ENCODE measurements around the gene MSI2. TPM values are rescaled to one million over a fixed set of nuclear protein-coding genes. Genes with fewer than 3 reads are reported as not detected.

MSI2 gene
- polyA plus RNA-seq, 3 donors: 86.9 to 111 (median 91.4) TPM

DNA sequence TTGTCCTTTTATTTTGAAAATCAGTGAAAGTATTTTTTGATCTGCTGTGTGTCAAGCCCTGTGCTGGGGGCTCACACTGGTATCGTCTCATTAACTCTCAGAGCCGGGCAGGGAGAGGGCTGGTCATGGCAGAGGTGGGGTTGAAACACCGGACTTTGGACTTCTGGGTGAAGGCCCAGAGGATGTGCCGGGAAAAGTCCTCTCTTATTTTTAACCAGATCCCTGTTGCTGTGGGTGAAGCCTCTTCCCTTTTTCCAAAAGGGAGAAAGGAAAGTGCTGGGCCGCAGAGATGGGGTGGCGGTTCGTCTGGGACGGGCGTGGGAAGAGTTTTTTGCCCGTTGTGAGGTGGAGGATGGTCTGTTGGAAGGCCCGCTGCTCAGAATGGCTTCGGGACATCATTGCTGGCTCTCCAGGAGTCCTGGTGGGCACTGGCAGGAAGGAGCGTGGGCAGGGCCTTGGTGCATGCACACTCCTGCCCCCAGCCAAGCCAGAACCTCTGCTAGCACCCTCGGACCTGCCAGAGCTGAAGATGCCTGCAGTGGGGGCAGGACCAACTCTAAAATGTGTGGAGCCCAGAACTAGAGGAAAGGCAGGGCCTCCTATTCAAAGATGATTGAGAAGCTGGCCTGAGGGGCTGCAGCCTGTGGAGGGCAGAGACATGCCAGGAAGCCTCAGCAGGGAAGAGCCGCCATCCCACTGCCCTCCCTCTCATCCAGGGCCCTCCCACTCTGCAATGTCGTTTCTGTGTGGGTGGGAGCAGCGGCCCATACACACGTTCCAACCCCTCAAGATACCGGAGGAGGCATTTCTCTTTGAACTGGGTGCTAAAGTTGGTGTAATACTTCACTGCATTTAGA, 275.6 kb downstream of the MSI2 start:
- DNase-seq (ENCODE audit: extremely low read depth in 1 of 11, low read depth in 9 of 11, low spot score in 4 of 11): no peak

GRCh38 chr17:57532556-57532955, 276.2 kb downstream of the MSI2 start:
- DNase-seq (ENCODE audit: extremely low read depth in 1 of 11, low read depth in 9 of 11, low spot score in 4 of 11): no peak

- no peak for DNase-seq (ENCODE audit: extremely low read depth in 1 of 11, low read depth in 9 of 11, low spot score in 4 of 11)
Measured at GRCh38 chr17:57532966-57533365, 276.6 kb downstream of the MSI2 start.

DNA sequence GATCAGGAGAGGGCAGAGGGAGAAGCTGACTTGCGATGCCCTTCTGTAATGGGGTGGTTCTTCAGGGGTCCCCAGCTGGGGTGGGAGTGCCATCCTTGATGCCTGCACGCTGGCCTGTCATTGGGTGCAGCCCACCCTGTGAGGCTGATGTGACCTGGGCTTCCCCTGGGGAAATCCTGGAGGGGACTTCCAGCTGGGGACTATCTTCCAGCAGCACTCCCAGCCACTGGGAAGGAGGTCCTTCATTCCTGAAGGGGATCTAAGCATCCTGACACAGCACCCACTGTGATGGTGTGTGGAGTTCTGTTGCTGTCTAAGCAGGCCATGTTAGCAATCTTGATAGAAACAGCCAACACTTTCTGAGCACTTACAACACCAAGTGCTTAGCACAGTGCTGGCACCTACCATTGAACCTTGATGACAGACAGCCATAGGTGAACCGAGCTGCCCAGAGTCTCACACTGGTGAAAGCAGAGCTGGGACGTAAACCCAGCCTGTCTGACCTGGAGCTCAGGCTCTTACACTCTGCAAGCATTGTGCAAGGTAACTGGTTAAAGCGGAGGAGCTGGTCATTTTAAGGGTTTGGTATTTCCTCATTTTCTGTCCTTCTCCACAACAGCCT, 277.5 kb downstream of the MSI2 start:
- DNase-seq (ENCODE audit: extremely low read depth in 1 of 11, low read depth in 9 of 11, low spot score in 4 of 11): no peak

- no peak for DNase-seq (ENCODE audit: extremely low read depth in 1 of 11, low read depth in 9 of 11, low spot score in 4 of 11)
Measured at GRCh38 chr17:57534863-57535248, 278.5 kb downstream of the MSI2 start.

DNA sequence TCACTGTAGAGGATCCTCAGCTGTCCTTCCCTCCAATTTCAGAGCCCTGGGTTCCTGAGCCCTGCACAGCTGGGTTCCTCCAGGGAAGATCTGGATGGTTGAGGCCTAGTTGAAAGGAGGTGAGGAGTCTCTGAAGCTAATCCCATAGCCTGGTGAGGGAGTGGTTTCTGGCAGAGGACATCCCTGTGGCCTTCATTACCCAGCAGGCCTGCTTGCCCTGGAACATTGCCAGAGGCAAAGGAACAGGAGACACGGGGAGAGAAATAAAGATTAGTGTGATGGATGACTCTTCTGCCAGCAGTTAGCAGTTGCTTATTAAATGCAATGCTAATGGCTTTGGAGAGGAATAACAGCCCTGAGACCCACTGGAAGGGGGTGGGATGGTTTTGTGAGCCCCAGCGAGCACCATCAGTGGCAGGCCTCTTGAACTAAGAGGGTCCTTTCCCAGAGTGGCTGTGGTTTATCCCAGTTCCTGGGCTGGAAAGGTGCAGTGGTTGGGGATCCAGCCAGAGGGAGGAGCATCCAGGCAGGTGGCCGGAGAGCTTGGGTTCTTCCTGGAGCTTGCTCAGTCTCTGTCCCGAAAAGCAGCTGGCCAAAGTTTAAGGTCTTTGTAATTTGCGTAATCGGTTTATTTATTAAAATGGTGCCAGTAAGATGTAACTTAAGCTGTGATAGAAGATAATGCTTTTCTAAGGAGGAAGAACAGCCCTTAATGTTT, 279.1 kb downstream of the MSI2 start:
- DNase-seq (ENCODE audit: extremely low read depth in 1 of 11, low read depth in 9 of 11, low spot score in 4 of 11): no peak

DNA sequence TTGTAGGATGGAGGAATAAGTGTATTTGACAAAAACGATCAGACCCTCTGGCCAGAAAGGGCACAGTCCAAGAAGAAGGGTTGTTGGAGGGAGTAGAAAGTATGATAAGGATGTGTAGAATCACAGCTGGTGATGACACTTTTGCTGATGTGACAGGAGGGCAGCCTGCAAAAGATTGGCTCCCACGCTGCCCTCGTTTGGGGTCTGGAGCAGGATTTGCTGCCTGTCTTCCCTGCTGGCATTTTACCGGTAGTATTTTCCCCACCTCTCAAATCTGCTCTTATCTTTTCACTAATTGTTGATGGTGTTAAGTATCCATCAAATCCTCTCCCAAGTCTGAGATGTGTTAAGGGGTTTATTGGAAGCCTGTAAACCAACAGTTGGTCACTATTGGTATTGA, 280.0 kb downstream of the MSI2 start:
- no peak for DNase-seq (ENCODE audit: extremely low read depth in 1 of 11, low read depth in 9 of 11, low spot score in 4 of 11)

- DNase-seq (ENCODE audit: extremely low read depth in 1 of 11, low read depth in 9 of 11, low spot score in 4 of 11): no peak
Measured at GRCh38 chr17:57536789-57537523, 280.6 kb downstream of the MSI2 start.

DNA sequence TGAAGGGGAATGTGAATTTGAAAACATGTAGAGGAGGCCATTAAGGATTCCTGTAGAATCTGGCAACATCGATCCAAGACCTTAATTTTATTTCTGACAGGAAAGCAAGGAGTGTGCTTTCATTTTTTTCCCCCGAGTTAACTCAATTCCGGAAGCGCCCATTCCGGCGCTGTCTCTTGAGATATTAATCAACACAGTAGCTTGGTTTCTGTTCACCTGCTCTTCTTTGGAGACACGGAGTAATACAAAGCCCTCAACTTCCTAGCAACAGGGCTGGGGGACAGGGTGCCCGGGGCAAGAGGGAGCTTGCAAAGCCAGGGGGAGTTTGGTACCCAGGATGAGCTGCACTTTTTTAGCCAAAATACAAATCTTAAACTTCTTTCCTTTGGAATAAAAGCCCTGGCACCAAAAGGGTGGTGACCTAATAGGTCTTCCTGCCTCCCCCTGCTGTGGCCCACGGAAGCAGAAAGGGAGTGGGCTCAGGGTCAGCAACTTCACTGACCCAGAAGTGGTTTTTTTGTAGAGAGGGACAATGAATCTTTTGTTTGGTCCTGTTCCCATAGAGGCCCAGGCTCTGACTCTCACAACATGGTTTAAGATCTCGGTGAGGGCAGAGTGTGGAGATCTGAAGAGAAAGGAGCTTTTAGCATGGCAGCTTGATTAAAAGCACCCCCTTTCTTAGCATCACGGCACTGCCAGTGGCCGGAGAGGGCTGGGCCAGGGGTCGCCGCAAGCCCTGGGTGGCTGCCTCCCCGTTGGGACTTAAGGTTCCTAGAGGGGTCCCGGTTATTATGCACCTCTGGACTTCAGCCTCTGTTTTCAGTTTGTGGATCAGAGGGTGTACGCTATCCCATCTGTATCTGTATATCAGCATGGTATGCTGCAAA, 281.4 kb downstream of the MSI2 start:
- no peak for DNase-seq (ENCODE audit: extremely low read depth in 1 of 11, low read depth in 9 of 11, low spot score in 4 of 11)

GRCh38 chr17:57538736-57539456, 282.6 kb downstream of the MSI2 start:
- DNase-seq (ENCODE audit: extremely low read depth in 1 of 11, low read depth in 9 of 11, low spot score in 4 of 11): no peak

- DNase-seq (ENCODE audit: extremely low read depth in 1 of 11, low read depth in 9 of 11, low spot score in 4 of 11): no peak
Measured at GRCh38 chr17:57539529-57540301, 283.4 kb downstream of the MSI2 start.

- no peak for DNase-seq (ENCODE audit: extremely low read depth in 1 of 11, low read depth in 9 of 11, low spot score in 4 of 11)
Measured at GRCh38 chr17:57540596-57540995, 284.3 kb downstream of the MSI2 start.

- DNase-seq (ENCODE audit: extremely low read depth in 1 of 11, low read depth in 9 of 11, low spot score in 4 of 11): no peak
Measured at GRCh38 chr17:57541049-57541448, 284.7 kb downstream of the MSI2 start.

DNA sequence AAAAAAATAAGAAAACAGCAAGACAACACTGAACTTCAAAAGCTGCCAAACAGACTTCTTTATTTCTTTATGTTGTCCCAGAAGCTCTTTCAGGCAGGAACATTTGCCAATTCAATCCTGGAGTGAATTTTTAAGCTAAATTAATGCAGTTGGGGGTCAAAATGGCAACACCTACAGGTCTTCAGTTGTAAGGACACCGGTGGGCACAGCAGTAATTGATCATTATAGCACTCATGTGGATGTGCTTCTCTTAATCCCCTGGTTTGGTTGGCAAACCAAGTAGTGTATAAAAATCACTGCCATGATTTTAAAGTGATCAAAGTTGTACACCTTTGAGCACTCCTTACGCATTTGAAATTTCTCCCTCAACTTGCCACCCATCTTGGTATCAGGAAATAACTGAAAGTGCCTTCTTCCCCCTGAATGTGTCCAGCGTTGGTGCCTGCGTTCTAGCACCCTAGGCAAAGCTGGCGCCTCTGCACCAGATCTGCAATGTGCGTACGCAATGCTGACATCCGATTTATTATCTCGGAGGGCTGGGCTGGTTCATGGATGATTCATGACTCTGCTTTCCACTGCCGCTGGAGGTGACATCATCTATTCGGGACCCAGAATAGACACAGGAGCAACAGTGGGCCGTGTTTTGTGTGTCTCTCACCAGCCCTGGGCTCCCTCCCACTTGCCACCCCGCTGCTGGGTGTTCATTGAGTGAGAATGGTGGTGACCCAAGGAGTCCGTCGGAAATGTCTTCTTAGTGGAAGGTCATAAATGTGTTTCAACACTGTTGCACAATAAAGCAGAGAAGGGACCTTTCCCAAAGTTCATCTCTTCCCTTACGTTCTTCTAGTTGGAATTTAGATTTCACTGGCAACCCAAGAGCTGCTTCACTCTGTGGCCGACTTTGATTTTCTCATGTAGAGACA, 285.4 kb downstream of the MSI2 start:
- DNase-seq (ENCODE audit: extremely low read depth in 1 of 11, low read depth in 9 of 11, low spot score in 4 of 11): no peak

GRCh38 chr17:57542510-57542909, 286.2 kb downstream of the MSI2 start:
- DNase-seq (ENCODE audit: extremely low read depth in 1 of 11, low read depth in 9 of 11, low spot score in 4 of 11): no peak

GRCh38 chr17:57543230-57543629, 286.9 kb downstream of the MSI2 start:
- DNase-seq (ENCODE audit: extremely low read depth in 1 of 11, low read depth in 9 of 11, low spot score in 4 of 11): no peak

All from renal cortex interstitium (tissue), 11 donors.